ENCODE data around the gene NCOA1.
A peak's percentile ranks its signal among the peaks of the same experiment; 100 is the strongest.

Gene NCOA1

GRCh38 chr2:24635181-24635580 is 144.1 kb downstream of the NCOA1 start:
- ChIA-PET CTCF (no interaction called here), POLR2A (no interaction called here)
- TF ChIP-seq CTBP1 (IDR thresholded peaks at IDR 0.05; ENCODE audit: borderline replicate concordance): no peak
- no peak for TF ChIP-seq ELF4 (IDR thresholded peaks at IDR 0.05)
- no peak for TF ChIP-seq PKNOX1 (IDR thresholded peaks at IDR 0.05)
- DNase-seq (ENCODE audit: extremely low spot score): no peak

- POLR2A ChIA-PET: no interaction called here
- CTCF ChIA-PET: no interaction called here
- TF ChIP-seq LEF1 (IDR thresholded peaks at IDR 0.05; ENCODE audit: borderline replicate concordance) (no peak), FOXM1 (IDR thresholded peaks at IDR 0.05; ENCODE audit: borderline replicate concordance) (no peak), ELF4 (IDR thresholded peaks at IDR 0.05) (no peak), NFRKB (IDR thresholded peaks at IDR 0.05) (no peak), ZNF384 (IDR thresholded peaks at IDR 0.05) (no peak), CTBP1 (IDR thresholded peaks at IDR 0.05; ENCODE audit: borderline replicate concordance) (no peak), TARDBP (IDR thresholded peaks at IDR 0.05) (no peak), SUZ12 (IDR thresholded peaks at IDR 0.05) (no peak), FOXA1 (IDR thresholded peaks at IDR 0.05) (no peak), PKNOX1 (IDR thresholded peaks at IDR 0.05) (no peak), L3MBTL2 (conservative IDR thresholded peaks at IDR 0.05) (no peak), FOXK2 (IDR thresholded peaks at IDR 0.05) (no peak), BHLHE40 (IDR thresholded peaks at IDR 0.05; ENCODE audit: borderline replicate concordance) (no peak), SP1 (IDR thresholded peaks at IDR 0.05) (no peak)
- no peak for DNase-seq (ENCODE audit: extremely low spot score)
Measured at GRCh38 chr2:24638568-24638967, 147.5 kb downstream of the NCOA1 start.

GRCh38 chr2:24642351-24642750 is 151.3 kb downstream of the NCOA1 start:
- no peak for TF ChIP-seq BHLHE40 (IDR thresholded peaks at IDR 0.05; ENCODE audit: borderline replicate concordance)
- 0 out of 2 replicates have a peak, but pooled peaks have one; percentile 6 for TF ChIP-seq PKNOX1 (IDR thresholded peaks at IDR 0.05)
- ChIA-PET CTCF (interaction anchor here (0.7 kb wide), 1 partner anchor 366 kb away, joined by 3 read pairs; no protein-coding TSS in a partner anchor), POLR2A (no interaction called here)
- no peak for DNase-seq (ENCODE audit: extremely low spot score)

GRCh38 chr2:24643051-24643450 is 152.0 kb downstream of the NCOA1 start:
- TF ChIP-seq BHLHE40 (IDR thresholded peaks at IDR 0.05; ENCODE audit: borderline replicate concordance) (no peak), TARDBP (IDR thresholded peaks at IDR 0.05) (no peak)

GRCh38 chr2:24644032-24644431 is 153.0 kb downstream of the NCOA1 start:
- ChIA-PET CTCF (no interaction called here), POLR2A (no interaction called here)
- DNase-seq (ENCODE audit: extremely low spot score): no peak
- TF ChIP-seq FOXM1 (IDR thresholded peaks at IDR 0.05; ENCODE audit: borderline replicate concordance): no peak

More at GRCh38 chr2:24643051-24643450, 152.0 kb downstream of the NCOA1 start:
- CTCF ChIA-PET: no interaction called here
- no peak for DNase-seq (ENCODE audit: extremely low spot score)
- POLR2A ChIA-PET: no interaction called here

- no peak for TF ChIP-seq ZNF384 (IDR thresholded peaks at IDR 0.05)
- no peak for TF ChIP-seq FOXA1 (IDR thresholded peaks at IDR 0.05)
- TF ChIP-seq TARDBP (IDR thresholded peaks at IDR 0.05): no peak
- TF ChIP-seq SUZ12 (IDR thresholded peaks at IDR 0.05): no peak
- TF ChIP-seq LEF1 (IDR thresholded peaks at IDR 0.05; ENCODE audit: borderline replicate concordance): no peak
- TF ChIP-seq HDGF (IDR thresholded peaks at IDR 0.05; ENCODE audit: borderline replicate concordance): no peak
- TF ChIP-seq FOXK2 (IDR thresholded peaks at IDR 0.05): no peak
- no peak for TF ChIP-seq ARNT (IDR thresholded peaks at IDR 0.05)
- TF ChIP-seq CTBP1 (IDR thresholded peaks at IDR 0.05; ENCODE audit: borderline replicate concordance): no peak
- TF ChIP-seq FOXM1 (IDR thresholded peaks at IDR 0.05; ENCODE audit: borderline replicate concordance): no peak
- no peak for TF ChIP-seq L3MBTL2 (conservative IDR thresholded peaks at IDR 0.05)
- TF ChIP-seq PKNOX1 (IDR thresholded peaks at IDR 0.05): no peak
- TF ChIP-seq BHLHE40 (IDR thresholded peaks at IDR 0.05; ENCODE audit: borderline replicate concordance): no peak
- TF ChIP-seq SP1 (IDR thresholded peaks at IDR 0.05): no peak
- TF ChIP-seq ELF4 (IDR thresholded peaks at IDR 0.05): no peak
- no peak for TF ChIP-seq NFRKB (IDR thresholded peaks at IDR 0.05)
- ChIA-PET CTCF (no interaction called here), POLR2A (no interaction called here)
Measured at GRCh38 chr2:24650997-24651642, 160.1 kb downstream of the NCOA1 start.

GRCh38 chr2:24651643-24652003 is 160.6 kb downstream of the NCOA1 start:
- TF ChIP-seq ARNT (IDR thresholded peaks at IDR 0.05) (no peak), TARDBP (IDR thresholded peaks at IDR 0.05) (no peak), FOXK2 (IDR thresholded peaks at IDR 0.05) (no peak), ELF4 (IDR thresholded peaks at IDR 0.05) (no peak), L3MBTL2 (conservative IDR thresholded peaks at IDR 0.05) (no peak), FOXM1 (IDR thresholded peaks at IDR 0.05; ENCODE audit: borderline replicate concordance) (no peak), ZNF384 (IDR thresholded peaks at IDR 0.05) (no peak), PKNOX1 (IDR thresholded peaks at IDR 0.05) (no peak), SP1 (IDR thresholded peaks at IDR 0.05) (no peak)
- ChIA-PET POLR2A (no interaction called here), CTCF (no interaction called here)
- no peak for DNase-seq (ENCODE audit: extremely low spot score)

More at GRCh38 chr2:24650997-24651642, 160.1 kb downstream of the NCOA1 start:
- DNase-seq (ENCODE audit: extremely low spot score): no peak

All from HEK293T (cell line).